Endothelial cell of hepatic sinusoid (primary cell): ENCODE results near the gene MSI2.
"Not testable (repeated sequence)": the region's sequence is repeated elsewhere in the genome, so short reads cannot be mapped to it uniquely, and the experiment has no call there.

Experiments used
- in situ Hi-C: cut with HindIII; loops from 2 replicates; pipeline ENCODE4 v1.10.0; 2017; ENCODE audit warnings: low sequenced_read_pairs

MSI2 gene

GRCh38 chr17:57488856-57489255 is 232.5 kb downstream of the MSI2 start:
- in situ Hi-C loops, result loop anchor here (5.0 kb wide), 2 partner anchors 33 to 42 kb away; no protein-coding TSS in a partner anchor

DNA sequence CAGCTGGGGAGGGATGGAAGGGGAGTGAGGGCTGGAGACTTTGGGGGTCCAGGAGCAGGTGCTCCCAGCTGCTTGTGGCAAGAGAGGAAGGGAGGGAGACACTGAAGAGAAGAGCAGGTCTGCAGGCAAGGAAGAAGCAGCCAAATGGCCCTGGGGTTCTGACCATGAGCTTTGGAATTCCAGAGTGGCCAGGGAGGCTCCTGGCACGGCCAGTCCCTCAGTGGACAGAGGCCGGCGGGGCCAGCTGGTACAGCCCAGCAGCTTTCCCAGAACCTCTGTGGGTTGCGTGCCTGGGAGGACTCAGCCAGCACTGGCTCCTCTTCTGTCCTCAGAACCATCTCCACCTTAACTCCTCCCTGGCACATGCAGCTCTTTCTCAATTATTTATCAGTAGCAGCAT is 233.0 kb downstream of the MSI2 start:
- in situ Hi-C loops, result loop anchor here (5.0 kb wide), 2 partner anchors 33 to 42 kb away; no protein-coding TSS in a partner anchor

DNA sequence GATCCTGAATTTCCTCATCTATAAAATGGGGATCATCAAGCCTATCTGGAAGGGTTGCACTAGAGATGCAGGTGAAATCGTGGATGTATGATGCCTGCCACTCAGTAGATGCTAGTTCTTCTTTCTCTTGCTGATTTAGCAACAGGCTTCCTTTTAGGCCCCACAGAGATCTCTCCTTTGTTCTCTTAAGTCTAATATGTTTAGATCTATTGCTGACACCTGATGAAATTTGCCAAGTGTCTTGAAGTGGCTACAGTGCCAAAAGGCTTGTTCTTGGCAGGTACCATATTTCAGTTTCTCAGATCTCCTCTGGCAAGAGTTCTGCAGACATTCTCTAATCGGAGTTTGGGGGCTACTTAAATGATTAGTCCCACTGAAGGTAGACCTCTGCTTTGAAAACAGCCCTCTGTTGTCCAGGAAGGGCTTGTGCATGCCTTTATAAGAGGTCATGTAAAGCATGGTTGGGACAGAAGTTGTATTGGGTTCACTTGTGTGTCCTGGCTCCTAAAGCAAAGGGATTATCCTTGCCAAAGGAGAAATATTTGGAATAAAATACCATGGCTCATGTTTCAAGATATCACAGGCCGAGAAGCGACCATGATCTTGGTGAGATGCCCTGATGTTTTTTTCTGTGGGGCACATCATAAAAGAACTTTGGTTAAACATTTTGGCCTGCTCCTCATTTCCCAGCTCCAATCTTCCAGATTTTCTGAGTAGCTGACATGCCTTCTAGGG is 234.0 kb downstream of the MSI2 start:
- in situ Hi-C loops, result no loop called here

DNA sequence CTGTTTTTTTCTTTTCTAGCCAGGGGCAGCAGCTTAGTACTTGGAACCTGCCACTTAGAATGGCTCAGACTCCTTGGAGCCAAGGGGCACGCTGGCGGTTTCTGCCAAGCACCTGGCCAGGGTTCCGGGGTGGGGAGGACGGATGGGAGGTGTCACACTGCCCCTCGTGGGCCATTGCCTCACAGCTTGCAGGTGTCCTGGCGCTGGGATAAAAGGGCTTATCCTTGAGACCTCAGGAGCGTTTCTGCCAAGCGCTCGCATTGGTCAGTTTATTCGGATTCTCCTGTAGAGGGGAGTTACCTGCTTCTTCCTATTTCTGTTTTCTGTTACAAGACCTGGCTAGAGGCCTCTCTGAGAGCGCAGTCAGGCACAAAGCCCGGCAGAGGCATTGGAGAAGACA is 234.6 kb downstream of the MSI2 start:
- in situ Hi-C loops, result no loop called here

DNA sequence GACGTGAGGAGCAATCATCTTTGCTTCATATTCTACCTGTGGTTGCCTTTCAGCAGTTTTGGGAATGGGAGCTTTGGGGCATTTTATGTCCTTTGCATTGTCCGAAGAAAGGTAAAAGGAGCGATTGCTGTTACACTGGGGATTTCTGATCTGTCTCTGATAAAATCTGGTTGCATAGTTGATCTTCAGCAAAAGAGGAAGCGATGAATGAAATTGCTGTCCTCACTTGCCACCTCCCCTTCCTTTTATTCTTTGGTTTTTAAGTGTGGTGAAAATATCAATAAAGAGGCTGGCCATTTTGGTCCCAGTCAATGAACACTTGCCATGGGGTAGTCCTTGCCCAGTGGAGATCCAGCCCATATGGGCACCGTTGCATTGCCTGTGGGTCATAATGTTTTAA is 236.8 kb downstream of the MSI2 start:
- in situ Hi-C loops, result no loop called here

GRCh38 chr17:57493625-57494024 is 237.3 kb downstream of the MSI2 start:
- in situ Hi-C loops, result no loop called here

DNA sequence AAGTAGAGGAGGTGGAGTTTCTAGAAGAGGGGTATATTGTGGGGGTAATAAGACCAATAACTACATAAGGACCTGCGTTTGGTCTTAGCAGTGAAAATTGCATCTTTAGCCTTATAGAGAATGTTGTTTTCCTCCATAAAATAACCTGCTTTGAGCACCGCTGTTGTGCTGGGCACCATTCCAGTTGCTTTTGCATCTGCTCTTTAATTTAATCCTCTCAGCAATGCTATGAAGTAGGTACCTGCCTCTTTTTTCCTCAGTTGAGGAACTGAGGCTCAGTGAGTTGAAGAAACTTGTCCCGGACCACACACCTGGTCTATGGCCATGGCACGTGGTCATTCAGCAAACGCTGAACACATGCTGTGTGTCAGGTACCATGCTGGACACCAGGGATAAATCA is 238.1 kb downstream of the MSI2 start:
- in situ Hi-C loops, result no loop called here

- in situ Hi-C loops, result no loop called here
Measured at GRCh38 chr17:57495771-57496170, 239.4 kb downstream of the MSI2 start.

DNA sequence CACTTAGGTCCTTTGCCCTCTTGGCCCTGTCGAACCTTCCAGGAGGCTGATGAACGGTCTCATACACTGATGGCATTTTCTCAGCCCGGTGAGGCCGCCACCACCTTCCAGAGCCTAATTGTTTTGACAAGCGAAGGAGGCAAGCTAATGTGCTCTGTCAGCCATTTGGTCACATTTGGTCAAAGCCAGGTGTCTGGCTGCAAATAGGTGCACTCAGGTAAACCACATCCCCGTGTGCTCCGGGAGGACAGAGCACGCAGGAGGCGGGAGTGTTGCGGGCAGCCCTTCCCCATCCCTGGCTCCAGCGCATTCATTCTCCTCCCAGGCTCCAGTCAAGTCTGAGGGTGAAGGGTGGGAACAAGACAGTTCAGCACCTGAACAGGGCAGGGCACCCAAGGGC is 240.1 kb downstream of the MSI2 start:
- in situ Hi-C loops, result no loop called here

DNA sequence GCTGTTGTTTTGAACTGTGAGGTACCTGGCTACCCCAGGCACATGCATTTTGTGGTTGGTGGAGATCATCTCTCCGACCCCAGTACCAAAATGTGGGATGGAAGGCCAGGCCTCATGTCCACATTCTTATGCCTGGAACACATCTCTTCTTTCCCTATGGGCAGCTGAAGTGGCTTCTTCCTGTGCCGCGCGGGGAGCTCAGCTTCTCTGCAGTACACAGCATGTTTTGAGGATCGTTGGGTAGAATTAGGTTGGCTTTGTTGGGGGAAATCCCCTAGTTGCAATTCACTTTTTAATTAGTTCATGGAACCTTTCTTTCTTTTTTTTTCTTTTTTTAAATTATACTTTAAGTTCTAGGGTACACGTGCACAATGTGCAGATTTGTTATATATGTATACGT is 242.1 kb downstream of the MSI2 start:
- in situ Hi-C loops, result no loop called here

- in situ Hi-C loops, result not testable (repeated sequence)
Measured at GRCh38 chr17:57499221-57499620, 242.9 kb downstream of the MSI2 start.

DNA sequence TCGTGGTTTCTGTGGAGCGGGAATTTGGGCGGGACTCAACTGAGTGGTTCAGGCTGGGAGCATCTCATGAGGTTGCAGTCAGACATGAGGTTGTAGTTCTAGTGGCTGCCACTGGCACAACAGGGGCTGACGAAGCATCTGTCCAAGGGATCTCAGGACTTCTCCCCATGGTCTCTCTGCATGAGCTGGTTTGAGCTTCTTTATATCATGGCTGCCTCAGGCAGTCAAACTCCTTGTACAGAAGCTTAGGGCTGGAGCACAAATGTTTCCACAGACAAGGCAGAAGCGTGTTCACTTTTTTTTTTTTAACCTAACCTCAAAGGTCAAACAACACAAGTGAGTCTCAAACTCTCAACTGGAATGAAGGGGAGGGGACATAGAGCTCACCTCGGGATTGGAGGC is 243.3 kb downstream of the MSI2 start:
- in situ Hi-C loops, result no loop called here

DNA sequence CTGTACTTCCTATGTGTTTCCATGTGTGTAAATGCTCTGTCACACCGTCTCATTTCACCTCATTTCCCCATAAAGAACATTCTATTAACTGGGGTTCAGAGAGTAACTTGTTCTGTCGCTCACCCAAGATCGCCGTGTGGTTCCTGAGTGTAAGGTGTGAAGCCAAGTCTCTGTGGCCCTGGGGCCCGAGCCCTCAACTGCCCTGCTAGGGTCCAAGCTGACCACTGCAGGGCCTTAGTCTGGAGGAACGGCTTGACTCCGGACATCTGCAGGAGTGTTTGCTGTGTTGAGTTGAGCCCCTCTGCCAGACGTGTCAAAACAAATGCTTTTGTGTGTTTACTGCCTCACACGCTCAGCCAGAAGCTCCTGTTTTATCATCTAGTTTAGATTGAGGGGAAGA is 244.7 kb downstream of the MSI2 start:
- in situ Hi-C loops, result no loop called here

- in situ Hi-C loops, result no loop called here
Measured at GRCh38 chr17:57502022-57502421, 245.7 kb downstream of the MSI2 start.

- in situ Hi-C loops, result no loop called here
Measured at GRCh38 chr17:57502811-57503241, 246.5 kb downstream of the MSI2 start.

- in situ Hi-C loops, result no loop called here
Measured at GRCh38 chr17:57504208-57504607, 247.9 kb downstream of the MSI2 start.

DNA sequence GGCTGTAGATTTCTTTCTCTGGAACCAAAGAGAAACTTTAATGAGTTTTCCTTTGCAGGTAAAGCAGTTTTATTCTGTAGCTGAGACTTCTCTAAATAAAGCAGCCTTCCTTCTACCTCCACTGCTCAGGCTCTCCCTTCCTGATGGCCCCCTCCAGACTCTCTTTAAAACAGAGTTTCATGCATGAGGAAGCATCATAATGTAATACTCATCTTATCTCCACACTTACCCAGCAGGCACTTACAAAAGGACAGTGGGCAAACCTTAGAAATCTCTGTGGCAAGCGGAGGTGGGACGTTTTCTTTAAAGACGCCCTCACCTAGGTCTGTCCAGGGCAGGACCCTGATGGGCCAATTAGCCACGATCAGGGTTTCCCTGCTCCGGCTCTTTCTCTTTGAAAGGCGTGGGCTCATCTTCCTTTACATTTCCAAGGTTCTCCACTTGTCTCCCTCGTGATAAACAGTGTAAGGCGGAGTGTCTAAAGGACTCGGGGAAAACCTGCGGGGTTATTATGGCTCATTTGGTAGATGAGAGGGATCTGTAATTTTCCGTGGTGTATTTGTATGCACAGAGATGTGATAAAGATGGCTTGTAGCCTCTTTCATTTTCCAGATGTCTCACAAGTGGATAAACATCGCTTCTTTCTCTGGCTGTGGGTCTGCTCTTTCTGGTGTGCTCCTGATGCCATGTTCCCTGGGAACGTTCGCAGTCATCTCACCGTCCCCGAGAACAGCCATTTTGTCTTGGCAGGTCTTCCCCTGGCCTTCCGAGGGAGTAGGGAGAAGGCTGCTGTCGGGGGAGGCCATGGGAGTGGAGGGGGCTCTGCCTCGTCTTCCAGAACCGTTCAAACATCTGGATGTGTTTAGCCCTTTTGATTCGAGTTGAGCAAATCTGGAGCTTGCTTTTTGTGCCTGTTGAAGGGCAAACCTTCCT is 249.8 kb downstream of the MSI2 start:
- in situ Hi-C loops, result no loop called here

DNA sequence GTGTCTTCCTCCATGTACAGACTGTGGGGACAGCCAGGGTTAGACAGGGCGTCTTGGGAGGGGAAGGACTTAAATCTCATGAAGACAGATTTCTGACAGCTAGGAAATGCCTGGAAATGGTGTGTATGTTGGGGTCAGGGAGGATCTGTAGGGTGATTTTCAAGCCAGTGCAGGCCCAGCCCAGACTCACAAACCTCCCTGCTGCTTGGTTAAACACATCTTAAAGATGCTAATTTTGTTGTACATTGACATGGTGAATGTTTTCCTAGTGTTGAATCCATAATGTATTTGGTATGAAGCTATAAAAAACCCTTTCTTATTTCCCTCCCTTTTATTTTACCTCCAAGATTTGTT is 250.4 kb downstream of the MSI2 start:
- in situ Hi-C loops, result no loop called here

- in situ Hi-C loops, result no loop called here
Measured at GRCh38 chr17:57507828-57508227, 251.5 kb downstream of the MSI2 start.

- in situ Hi-C loops, result no loop called here
Measured at GRCh38 chr17:57508671-57509070, 252.3 kb downstream of the MSI2 start.

- in situ Hi-C loops, result no loop called here
Measured at GRCh38 chr17:57511475-57512123, 255.3 kb downstream of the MSI2 start.

DNA sequence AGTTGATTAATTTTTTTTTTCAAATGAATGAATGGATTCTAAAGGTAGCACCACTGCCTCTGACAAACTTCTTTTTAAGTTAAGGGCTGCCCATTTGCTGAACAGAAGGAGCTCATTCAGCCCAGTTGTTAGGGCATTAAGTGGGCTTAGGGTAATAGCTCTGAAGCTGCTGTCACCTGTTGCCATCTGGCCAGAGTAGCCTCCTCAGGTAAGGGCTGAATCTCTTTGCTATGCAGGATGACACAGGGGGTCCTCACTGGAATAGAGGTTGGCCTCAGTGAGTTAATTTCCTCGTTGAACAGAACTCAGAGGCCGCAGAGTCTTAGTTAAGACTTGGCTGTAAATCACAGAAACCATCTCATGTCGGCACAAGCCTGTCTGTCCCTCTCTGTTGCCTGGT is 255.9 kb downstream of the MSI2 start:
- in situ Hi-C loops, result no loop called here
